CD8-positive, alpha-beta memory T cell (primary cell): ENCODE data around the gene RBM47. TPM values are rescaled to one million over a fixed set of nuclear protein-coding genes. Genes with fewer than 3 reads are reported as not detected.
"Not testable (repeated sequence)": the region's sequence is repeated elsewhere in the genome, so short reads cannot be mapped to it uniquely, and the experiment has no call there.

Experiments
- CTCF ChIA-PET: fragments of 350-600 bp; sonication (Branson Sonifier 250); formaldehyde crosslinking; loops from one replicate; lab custom pipeline; 2021; ENCODE audit warnings: antibody characterized with exemption; lab: Charles Lee
- POLR2A ChIA-PET: fragments of 350-600 bp; sonication (Branson Sonifier 250); formaldehyde crosslinking; loops from one replicate; lab custom pipeline; 2021; ENCODE audit warnings: antibody characterized with exemption; lab: Charles Lee
- DNase-seq, 5 donors: peaks; one replicate each; pipeline versions ENCODE4 v3.0.0 to v3.0.0-alpha.2; 2020 to 2022; ENCODE audit warnings: mixed read lengths in 1 of 5
- H3K27ac ChIP-seq: one replicate; pipeline ENCODE4 v1.7.0; 2013; ENCODE audit warnings: low read depth, mild to moderate bottlenecking, low read length, moderate library complexity
- H3K27me3 ChIP-seq: 2 replicates; pipeline ENCODE4 v1.7.0; 2013; ENCODE audit warnings: low read length, mild to moderate bottlenecking; ENCODE audit not compliant: insufficient read depth, poor library complexity, severe bottlenecking
- H3K36me3 ChIP-seq: 2 replicates; pipeline ENCODE4 v1.7.0; 2013; ENCODE audit warnings: mild to moderate bottlenecking, low read length, moderate library complexity; ENCODE audit not compliant: insufficient read depth
- H3K4me1 ChIP-seq: 2 replicates; pipeline ENCODE4 v1.7.0; 2013; ENCODE audit warnings: mild to moderate bottlenecking, low read length, moderate library complexity; ENCODE audit not compliant: insufficient read depth
- H3K4me3 ChIP-seq: 2 replicates; pipeline ENCODE4 v1.7.0; 2013; ENCODE audit warnings: mild to moderate bottlenecking, low read length
- H3K9me3 ChIP-seq: 2 replicates; pipeline ENCODE4 v1.7.0; 2013; ENCODE audit warnings: mild to moderate bottlenecking, low read length
- H3K27ac Mint-ChIP-seq, 8 donors: one replicate each; pipeline ENCODE4 v1.8.0; 2020 to 2021; ENCODE audit warnings: mixed read lengths in 8 of 8, mild to moderate bottlenecking in 6 of 8, inconsistent platforms in 3 of 8, moderate library complexity in 3 of 8
- H3K27me3 Mint-ChIP-seq, 2 donors: one replicate each; pipeline ENCODE4 v1.8.0; 2020 to 2021; ENCODE audit warnings: mixed read lengths in 2 of 2, mild to moderate bottlenecking in 1 of 2, moderate library complexity in 1 of 2
- H3K36me3 Mint-ChIP-seq, 3 donors: one replicate each; pipeline ENCODE4 v1.8.0; 2020 to 2021; ENCODE audit warnings: mixed read lengths in 3 of 3, inconsistent platforms in 1 of 3, mild to moderate bottlenecking in 1 of 3
- H3K4me1 Mint-ChIP-seq, 3 donors: one replicate each; pipeline ENCODE4 v1.8.0; 2020 to 2021; ENCODE audit warnings: mixed read lengths in 3 of 3, inconsistent platforms in 1 of 3, mild to moderate bottlenecking in 1 of 3
- H3K4me3 Mint-ChIP-seq, 7 donors: one replicate each; pipeline ENCODE4 v1.8.0; 2020 to 2021; ENCODE audit warnings: mixed read lengths in 7 of 7, mild to moderate bottlenecking in 6 of 7, moderate library complexity in 4 of 7, inconsistent platforms in 2 of 7
- H3K9me3 Mint-ChIP-seq, 5 donors: one replicate each; pipeline ENCODE4 v1.8.0; 2020 to 2022; ENCODE audit warnings: mixed read lengths in 5 of 5, mild to moderate bottlenecking in 3 of 5, moderate library complexity in 2 of 5, inconsistent platforms in 1 of 5
- polyA plus RNA-seq: library from polyadenylated mRNA; unstranded; fragments of 300-500 nt; fragmentation: Illumina TruSeq; gene quantifications from one replicate; pipeline ENCODE4 v1.2.3, GENCODE V29; 2021
- total RNA-seq, 2 experiments: library from RNA; stranded (reverse); gene quantifications; one replicate each; pipeline ENCODE4 v1.2.3, GENCODE V29; 2021

The RBM47 gene
- total and polyA plus RNA-seq, 3 experiments from 2014 or later = 1.1 to 1.4 TPM; not detected in 1

GRCh38 chr4:40524366-40525041, 105.2 kb downstream of the RBM47 start:
- no peak overlapping the region for H3K4me3 ChIP-seq
- Mint-ChIP-seq H3K4me3 (no peak overlapping the region), H3K4me1 (no peaks in the 10 kb centered on the region), H3K27me3 (no peaks in the 10 kb centered on the region), H3K27ac (no peak overlapping the region), H3K9me3 (no peaks in the 10 kb centered on the region), H3K36me3 (no peaks in the 10 kb centered on the region)
- DNase-seq = no peak
- no peaks in the 10 kb centered on the region for H3K27me3 ChIP-seq
- ChIA-PET CTCF (no interaction called here), POLR2A (no interaction called here)
- H3K4me1 ChIP-seq = no peaks in the 10 kb centered on the region
- H3K9me3 ChIP-seq = no peaks in the 10 kb centered on the region
- H3K27ac ChIP-seq = no peak overlapping the region
- H3K36me3 ChIP-seq = no peaks in the 10 kb centered on the region

GRCh38 chr4:40523581-40523980, 106.1 kb downstream of the RBM47 start:
- H3K36me3 Mint-ChIP-seq = no peaks in the 10 kb centered on the region
- no peak overlapping the region for H3K27ac Mint-ChIP-seq

GRCh38 chr4:40521957-40522356, 107.7 kb downstream of the RBM47 start:
- Mint-ChIP-seq H3K9me3 (no peaks in the 10 kb centered on the region), H3K36me3 (no peaks in the 10 kb centered on the region), H3K4me3 (no peak overlapping the region), H3K27ac (no peak overlapping the region), H3K27me3 (peaks cover 0 to 2% of the 10 kb centered on the region in 2 donors), H3K4me1 (no peaks in the 10 kb centered on the region)
- Histone ChIP-seq H3K27ac (no peak overlapping the region), H3K4me3 (no peak overlapping the region), H3K36me3 (no peaks in the 10 kb centered on the region), H3K4me1 (no peaks in the 10 kb centered on the region), H3K27me3 (no peaks in the 10 kb centered on the region), H3K9me3 (no peaks in the 10 kb centered on the region)
- CTCF ChIA-PET = no interaction called here
- POLR2A ChIA-PET = no interaction called here
- no peak for DNase-seq

More at GRCh38 chr4:40523581-40523980, 106.1 kb downstream of the RBM47 start:
- Histone ChIP-seq H3K9me3 (no peaks in the 10 kb centered on the region), H3K36me3 (no peaks in the 10 kb centered on the region), H3K27ac (no peak overlapping the region), H3K4me1 (no peaks in the 10 kb centered on the region), H3K4me3 (no peak overlapping the region), H3K27me3 (no peaks in the 10 kb centered on the region)
- Mint-ChIP-seq H3K27me3 (no peaks in the 10 kb centered on the region), H3K4me1 (no peaks in the 10 kb centered on the region), H3K9me3 (no peaks in the 10 kb centered on the region), H3K4me3 (no peak overlapping the region)
- CTCF ChIA-PET = no interaction called here
- no peak for DNase-seq
- POLR2A ChIA-PET = no interaction called here

- H3K4me3 ChIP-seq = no peak overlapping the region
- POLR2A ChIA-PET = no interaction called here
- no peak overlapping the region for H3K4me3 Mint-ChIP-seq
- DNase-seq = no peak
- no peaks in the 10 kb centered on the region for H3K36me3 ChIP-seq
- H3K4me1 Mint-ChIP-seq = peaks cover 0 to 1% (median 1%) of the 10 kb centered on the region in 3 donors
- H3K4me1 ChIP-seq = no peaks in the 10 kb centered on the region
- H3K27me3 Mint-ChIP-seq = peaks cover 0 to 2% of the 10 kb centered on the region in 2 donors
- H3K9me3 ChIP-seq = no peaks in the 10 kb centered on the region
- H3K27ac Mint-ChIP-seq = no peak overlapping the region
- no peaks in the 10 kb centered on the region for H3K27me3 ChIP-seq
- no peaks in the 10 kb centered on the region for H3K36me3 Mint-ChIP-seq
- H3K9me3 Mint-ChIP-seq = no peaks in the 10 kb centered on the region
- H3K27ac ChIP-seq = no peak overlapping the region
- CTCF ChIA-PET = no interaction called here
Observed at GRCh38 chr4:40520533-40520932, 109.1 kb downstream of the RBM47 start.

GRCh38 chr4:40517081-40517480, 112.6 kb downstream of the RBM47 start:
- H3K4me1 Mint-ChIP-seq, H3K9me3 ChIP-seq, H3K36me3 Mint-ChIP-seq, CTCF ChIA-PET, DNase-seq, H3K9me3 Mint-ChIP-seq, H3K27me3 ChIP-seq, H3K4me3 ChIP-seq, H3K27ac Mint-ChIP-seq, H3K4me1 ChIP-seq, H3K36me3 ChIP-seq, H3K4me3 Mint-ChIP-seq, H3K27ac ChIP-seq, H3K27me3 Mint-ChIP-seq, POLR2A ChIA-PET: not testable (repeated sequence)

GRCh38 chr4:40516651-40517050, 113.0 kb downstream of the RBM47 start:
- H3K36me3 Mint-ChIP-seq = no peaks in the 10 kb centered on the region
- ChIA-PET CTCF (no interaction called here), POLR2A (no interaction called here)
- Histone ChIP-seq H3K36me3 (no peaks in the 10 kb centered on the region), H3K27ac (no peak overlapping the region), H3K4me3 (no peak overlapping the region), H3K27me3 (no peaks in the 10 kb centered on the region), H3K9me3 (no peaks in the 10 kb centered on the region), H3K4me1 (no peaks in the 10 kb centered on the region)
- peaks cover 0 to 8% (median 7%) of the 10 kb centered on the region in 3 donors for H3K4me1 Mint-ChIP-seq
- H3K4me3 Mint-ChIP-seq = no peak overlapping the region
- peaks cover 2 to 4% of the 10 kb centered on the region in 2 donors for H3K27me3 Mint-ChIP-seq
- H3K9me3 Mint-ChIP-seq = no peaks in the 10 kb centered on the region
- no peak for DNase-seq
- H3K27ac Mint-ChIP-seq = no peak overlapping the region

- CTCF ChIA-PET = no interaction called here
- Mint-ChIP-seq H3K9me3 (no peaks in the 10 kb centered on the region), H3K27ac (no peak overlapping the region), H3K4me3 (no peak overlapping the region), H3K4me1 (peaks cover 0 to 8% (median 7%) of the 10 kb centered on the region in 3 donors), H3K27me3 (peaks cover 4% of the 10 kb centered on the region in 2 donors), H3K36me3 (no peaks in the 10 kb centered on the region)
- H3K27me3 ChIP-seq = no peaks in the 10 kb centered on the region
- POLR2A ChIA-PET = no interaction called here
- no peaks in the 10 kb centered on the region for H3K9me3 ChIP-seq
- DNase-seq = no peak
- H3K27ac ChIP-seq = peak overlapping the region; percentile 41
- no peaks in the 10 kb centered on the region for H3K4me1 ChIP-seq
- H3K4me3 ChIP-seq = no peak overlapping the region
- H3K36me3 ChIP-seq = no peaks in the 10 kb centered on the region
Observed at GRCh38 chr4:40515398-40516293, 114.0 kb downstream of the RBM47 start.

GRCh38 chr4:40515037-40515397, 114.6 kb downstream of the RBM47 start:
- Histone ChIP-seq H3K9me3 (no peaks in the 10 kb centered on the region), H3K27ac (peak overlapping the region; percentile 41), H3K36me3 (no peaks in the 10 kb centered on the region), H3K4me3 (no peak overlapping the region), H3K27me3 (no peaks in the 10 kb centered on the region), H3K4me1 (no peaks in the 10 kb centered on the region)
- DNase-seq = no peak
- no peak overlapping the region for H3K27ac Mint-ChIP-seq
- no peaks in the 10 kb centered on the region for H3K9me3 Mint-ChIP-seq
- ChIA-PET POLR2A (no interaction called here), CTCF (no interaction called here)
- no peak overlapping the region for H3K4me3 Mint-ChIP-seq
- H3K27me3 Mint-ChIP-seq = peaks cover 4 to 5% of the 10 kb centered on the region in 2 donors
- no peaks in the 10 kb centered on the region for H3K36me3 Mint-ChIP-seq
- H3K4me1 Mint-ChIP-seq = peaks cover 0 to 8% (median 7%) of the 10 kb centered on the region in 3 donors
